ENCODE data around the gene DIAPH2.
"Not testable (repeated sequence)": the region's sequence is repeated elsewhere in the genome, so short reads cannot be mapped to it uniquely, and the experiment has no call there.

Gene DIAPH2

DNA sequence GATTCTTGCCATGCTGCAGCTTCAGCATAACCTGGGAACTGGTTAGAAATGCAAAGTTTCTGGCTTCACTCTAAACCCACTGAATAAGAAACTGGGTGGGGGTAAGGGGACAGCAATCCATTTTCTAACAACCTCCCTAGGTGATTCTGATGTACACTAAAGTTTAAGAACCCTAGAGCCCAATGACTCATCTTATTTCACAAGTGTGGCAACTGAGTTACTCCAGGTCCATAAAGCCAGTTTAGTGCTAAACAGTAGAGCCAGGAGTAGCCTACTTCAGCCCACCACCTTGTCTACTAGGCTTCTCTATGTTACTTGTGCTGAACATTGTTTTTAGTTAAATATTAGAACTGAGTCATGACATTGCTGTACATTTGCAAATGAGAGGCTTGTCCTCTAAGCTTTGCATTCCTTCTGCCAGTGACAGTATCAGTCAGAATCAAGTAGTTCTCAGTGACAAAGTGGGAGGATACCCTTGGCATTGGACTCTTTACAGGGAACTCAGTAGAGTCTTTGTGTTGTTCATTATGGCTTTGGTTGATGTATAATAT is 717.0 kb downstream of the DIAPH2 start:
- no peak for DNase-seq

DNA sequence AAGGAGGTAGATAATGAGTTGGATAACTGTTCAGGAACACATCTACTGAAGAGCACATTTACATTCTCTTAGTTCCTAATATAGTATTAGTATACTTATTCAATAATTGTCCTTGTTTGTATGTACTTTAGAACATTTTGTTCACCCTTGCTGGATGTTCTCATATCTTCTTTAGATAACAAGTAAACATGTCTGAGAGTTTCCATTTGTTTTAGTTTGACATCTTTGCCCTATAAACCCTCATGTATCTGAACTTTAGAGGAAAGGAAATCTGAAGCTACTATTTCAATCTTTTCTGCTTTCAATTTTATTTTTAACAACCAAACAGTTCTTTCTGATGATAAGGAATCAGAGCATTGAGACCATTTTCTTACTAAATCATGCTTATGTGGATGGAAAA is 717.7 kb downstream of the DIAPH2 start:
- no peak for DNase-seq

DNA sequence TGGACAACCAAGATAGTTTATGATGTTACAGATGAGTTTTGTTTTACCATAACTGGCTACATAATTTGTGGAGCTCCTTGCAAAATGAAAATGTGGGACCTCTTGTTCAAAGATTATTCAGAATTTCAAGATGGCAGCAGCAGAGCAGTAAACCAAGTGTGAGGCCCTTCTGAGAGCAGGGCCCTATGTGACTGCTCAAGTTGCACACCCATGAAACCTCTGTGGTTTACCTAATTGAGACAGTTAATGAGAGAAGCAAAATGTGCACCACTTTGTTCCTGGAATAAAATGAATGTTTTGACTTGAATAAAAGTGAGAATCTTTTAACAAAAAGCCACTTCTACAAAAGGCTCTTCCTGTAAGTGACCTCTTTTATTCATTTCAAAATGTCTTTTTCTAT is 718.3 kb downstream of the DIAPH2 start:
- DNase-seq = no peak

DNA sequence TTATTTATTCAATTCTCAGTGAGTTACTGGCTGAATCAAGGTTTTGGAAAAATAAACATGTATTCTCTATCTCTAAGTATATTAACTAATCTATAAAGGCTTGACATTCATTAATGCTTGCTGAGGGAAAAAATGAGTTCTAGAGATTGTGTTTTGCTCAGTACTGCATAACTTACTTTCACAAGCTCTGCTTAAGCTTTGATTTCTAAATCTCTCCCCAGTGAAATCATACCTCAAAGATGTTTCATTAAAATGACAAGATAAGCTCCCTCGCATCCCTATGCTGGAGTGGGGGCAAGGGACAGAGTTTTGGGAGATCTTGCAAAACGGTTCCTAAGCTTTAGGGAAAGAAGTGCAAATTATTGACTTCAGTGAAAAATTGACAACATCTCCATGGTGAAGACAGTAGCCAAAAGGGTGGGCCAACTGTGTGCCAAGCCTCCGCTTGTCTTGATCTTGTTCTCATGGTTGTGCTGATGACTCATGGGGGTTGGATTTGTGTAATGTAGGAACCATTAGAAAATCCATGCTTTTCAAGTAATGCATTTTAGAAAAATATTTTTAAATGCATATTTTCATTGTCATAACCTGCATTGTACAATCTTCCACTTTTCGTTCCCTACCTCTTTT is 720.5 kb downstream of the DIAPH2 start:
- no peak for DNase-seq

DNA sequence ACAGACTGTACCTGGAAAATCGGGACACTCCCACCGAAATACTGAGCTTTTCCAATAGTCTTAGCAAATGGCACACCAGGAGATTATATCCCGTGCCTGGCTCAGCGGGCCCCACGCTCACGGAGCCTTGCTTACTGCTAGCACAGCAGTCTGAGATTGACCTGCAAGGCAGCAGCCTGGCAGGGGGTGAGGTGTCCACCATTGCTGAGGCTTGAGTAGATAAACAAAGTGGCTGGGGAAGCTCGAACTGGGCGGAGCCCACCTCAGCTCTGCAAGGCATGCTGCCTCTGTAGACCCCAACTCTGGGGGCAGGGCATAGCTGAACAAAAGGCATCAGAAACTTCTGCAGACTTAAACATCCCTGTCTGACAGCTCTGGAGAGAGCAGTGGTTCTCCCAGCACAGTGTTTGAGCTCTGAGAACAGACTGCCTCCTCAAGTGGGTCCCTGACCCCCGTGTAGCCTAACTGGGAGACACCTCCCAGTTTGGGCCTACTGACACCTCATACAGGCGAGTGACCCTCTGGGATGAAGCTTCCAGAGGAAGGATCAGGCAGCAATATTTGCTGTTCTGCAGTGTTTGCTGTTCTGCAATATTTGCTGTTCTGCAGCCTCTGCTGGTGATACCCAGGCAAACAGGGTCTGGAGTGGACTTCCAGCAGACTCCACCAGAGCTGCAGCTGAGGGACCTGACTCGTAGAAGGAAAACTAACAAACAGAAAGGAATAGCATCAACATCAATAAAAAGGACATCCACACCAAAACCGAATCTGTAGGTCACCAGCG is 725.2 kb downstream of the DIAPH2 start:
- not testable (repeated sequence) for DNase-seq

DNA sequence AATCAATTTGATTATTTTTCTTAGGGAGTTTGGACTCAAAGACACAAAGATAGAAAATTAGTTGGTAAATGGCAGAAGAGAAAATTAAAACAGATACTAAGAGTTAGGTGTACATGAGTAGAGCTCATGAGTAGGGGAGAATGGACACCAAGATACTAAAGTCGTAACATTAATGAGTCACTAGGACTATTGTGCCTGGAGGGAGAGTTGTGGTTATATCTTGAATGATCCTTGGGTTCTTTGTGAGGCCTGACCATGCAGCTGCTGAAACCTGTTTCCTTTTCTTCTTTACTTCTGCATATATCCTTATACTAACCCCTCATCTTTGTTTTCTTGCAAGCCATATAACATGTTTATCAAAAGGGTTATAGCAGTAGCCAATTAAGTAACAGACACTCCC is 731.8 kb downstream of the DIAPH2 start:
- DNase-seq = no peak

DNA sequence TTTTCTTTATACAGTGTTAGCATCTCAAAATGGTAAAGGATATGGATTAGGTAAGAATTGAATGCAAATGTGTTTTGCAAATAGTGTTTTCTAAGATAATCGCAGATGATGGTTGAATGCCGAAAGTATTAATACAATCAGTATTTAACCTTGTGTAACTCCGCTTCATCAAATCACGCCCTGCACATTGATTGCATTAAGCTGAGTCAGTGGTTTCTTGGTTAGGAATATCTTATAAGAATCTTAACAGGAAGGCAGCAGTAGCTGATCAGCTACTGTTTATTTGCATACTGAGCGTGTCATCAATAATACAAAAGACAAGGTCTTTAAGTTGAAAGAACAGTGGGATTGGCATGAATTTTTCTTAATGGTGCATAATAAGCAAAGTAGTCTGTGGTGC is 744.5 kb downstream of the DIAPH2 start:
- DNase-seq = no peak

DNA sequence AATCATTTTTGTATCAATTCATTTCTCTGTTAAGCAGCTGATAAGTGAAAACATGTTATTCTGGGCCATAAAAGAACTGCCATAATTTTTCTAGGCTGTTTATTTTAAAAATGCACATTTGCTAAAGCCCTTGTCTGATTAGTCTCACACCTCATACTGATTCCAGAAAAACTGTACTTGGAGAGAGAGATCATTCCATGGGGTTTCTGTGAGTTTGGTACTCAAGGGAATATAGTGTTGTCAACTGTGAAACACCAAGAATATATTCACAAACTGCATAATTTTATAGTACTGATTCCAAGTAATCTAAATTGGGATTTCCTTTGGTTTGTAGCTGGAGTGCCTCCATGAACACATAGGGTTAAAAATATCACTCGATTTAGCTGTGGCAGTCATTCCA is 746.6 kb downstream of the DIAPH2 start:
- no peak for DNase-seq

DNA sequence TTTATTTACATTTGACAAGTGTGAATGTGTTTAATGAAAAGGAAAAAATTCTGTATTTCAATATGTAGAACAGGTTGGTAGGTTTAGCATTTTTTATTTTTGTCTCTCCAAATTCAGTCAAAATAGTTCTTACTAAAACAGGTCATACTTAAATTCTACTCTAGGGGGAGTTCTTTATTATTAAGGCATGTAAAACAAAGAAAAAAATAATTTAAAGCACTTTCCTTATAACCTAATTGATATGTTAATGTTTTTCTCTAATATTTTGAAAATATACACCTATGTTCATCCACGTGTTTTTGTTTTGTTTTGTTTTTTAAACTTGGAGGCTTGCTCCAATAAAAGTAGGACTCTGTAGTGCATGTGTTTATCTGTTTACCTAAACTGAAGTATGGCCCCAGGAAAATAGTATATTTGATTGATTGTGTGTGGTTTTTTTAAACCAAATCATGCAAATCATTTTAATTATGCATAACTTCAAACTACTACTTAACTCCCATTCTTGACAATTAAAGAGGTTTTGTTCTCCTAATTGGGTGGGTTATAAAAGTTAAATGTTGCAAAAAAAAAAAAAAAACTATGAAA is 761.7 kb downstream of the DIAPH2 start:
- no peak for DNase-seq

DNA sequence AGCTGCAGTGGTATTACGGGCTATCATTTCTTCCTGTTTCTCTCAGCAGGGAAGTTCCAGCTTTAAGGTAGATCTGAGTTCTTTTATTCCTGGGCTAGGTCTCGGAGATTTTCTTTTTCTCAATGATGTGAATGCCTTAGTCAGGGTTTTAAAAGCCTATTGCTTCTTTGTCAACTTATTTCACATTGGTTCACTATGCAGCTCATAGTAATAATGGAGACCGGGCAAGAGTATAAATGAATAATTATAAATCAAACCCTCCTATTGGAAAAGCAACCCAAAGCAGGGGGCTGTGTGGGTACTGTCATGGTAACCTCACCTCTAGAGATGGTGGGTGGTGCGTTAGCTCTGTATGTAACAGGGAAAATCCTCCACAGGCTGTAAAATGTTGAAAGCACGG is 762.7 kb downstream of the DIAPH2 start:
- no peak for DNase-seq

DNA sequence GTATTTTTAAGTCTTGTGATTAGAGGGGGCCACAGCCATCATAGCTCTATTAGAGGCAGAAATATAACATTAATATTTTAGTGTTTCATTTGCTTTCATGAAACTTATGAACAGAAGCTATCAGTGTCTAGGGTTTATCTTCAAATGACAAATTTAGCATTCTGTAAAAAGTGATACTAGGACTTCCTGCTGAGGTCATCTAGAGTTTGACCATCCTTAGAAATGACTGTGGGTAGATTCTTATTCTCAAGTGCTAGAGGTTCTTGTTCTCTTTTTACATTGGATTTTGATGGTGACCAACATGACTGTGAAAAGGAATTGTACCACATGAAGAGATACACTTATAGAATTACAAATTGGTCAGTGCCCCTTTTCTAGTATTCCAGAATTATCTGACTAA is 767.6 kb downstream of the DIAPH2 start:
- DNase-seq = no peak

DNA sequence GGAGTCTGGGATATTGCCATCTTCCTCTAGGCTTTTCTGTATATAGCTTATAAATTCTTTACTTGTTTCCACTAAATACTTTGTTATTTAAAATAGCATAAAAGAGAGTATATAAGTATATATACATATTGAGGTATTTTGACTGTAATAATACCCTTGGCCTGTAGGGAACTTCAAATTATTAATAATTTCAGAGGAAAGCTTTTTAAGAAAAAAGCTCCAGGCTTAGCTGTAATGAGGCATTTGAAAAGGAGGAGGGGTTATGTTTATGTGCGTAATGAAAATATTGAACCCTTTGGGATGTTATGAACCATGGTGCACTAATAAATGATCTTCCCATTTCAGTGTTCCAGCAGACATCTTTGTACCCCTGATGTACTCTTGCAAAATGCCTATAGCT is 777.1 kb downstream of the DIAPH2 start:
- DNase-seq = no peak

DNA sequence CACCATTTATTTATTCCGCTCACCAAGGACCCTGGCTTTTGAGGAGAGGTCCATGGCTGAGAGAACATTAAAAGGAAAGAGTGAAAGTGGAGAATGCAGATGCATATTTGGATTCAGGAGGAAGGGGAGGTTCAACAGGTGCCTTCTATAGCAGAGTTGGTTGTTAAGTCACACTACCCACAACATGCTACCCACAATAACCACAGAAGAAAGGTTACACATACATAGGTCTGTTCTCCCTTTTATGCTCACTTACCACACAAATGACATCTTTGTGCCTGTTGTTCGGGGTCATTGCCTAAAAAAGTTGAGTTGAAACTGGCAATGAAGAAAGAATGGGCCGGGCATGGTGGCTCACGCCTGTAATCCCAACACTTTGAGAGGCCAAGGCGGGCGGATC is 786.4 kb downstream of the DIAPH2 start:
- no peak for DNase-seq

DNA sequence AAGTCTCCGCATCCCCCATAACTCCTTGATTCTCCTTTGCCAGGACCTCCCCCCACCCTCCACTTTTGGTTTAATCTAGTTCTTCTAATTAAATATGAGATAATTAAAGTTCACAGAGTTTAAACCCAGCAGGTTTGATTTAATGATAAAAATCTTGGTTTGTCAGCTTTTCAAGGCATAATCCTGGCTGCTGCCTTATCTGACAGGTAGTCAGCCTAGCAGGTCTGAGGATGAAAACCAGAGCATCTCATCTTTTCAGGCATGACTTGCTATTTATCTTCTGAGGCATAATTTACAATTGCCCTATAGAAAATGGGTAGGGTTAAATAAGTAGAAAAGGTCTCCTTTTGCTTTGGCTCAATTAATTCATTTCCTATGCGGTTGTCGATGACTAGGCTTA is 790.3 kb downstream of the DIAPH2 start:
- DNase-seq = no peak

DNA sequence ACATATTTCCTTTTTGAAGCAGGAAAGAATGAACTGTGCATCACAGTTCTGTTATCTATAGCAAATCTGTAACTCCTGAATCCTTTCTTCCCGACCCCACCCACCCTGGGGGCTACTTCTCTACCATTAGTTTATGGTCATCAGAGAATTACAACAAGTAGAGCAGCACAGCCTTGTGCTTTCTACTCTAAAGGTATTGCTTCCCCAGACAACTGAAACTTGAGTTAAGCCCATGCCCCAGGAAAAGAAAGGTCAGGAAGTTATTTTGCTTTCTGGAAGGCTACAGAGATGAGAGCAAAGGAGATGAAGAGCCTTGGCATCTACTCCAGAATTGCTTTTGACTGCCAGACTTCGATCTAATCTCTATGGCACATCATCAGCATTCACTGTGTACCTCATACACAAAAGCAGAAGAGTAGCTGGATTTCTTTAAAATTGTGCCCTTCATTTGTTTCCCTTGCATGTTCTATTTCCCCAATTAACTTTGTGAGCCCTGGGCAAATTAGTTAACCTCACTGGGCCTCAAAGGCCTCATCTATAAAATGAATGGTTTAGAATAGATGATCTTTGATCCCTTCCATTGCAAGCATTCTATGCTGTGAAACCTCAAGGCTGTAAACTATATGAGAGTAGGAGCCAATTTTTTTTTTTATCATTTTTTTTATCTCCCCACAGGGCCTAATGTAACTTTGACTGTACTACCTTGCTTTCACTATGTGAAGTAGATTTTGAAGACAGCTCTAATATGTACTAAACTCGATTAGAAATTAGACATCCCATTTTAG is 794.7 kb downstream of the DIAPH2 start:
- no peak for DNase-seq

DNA sequence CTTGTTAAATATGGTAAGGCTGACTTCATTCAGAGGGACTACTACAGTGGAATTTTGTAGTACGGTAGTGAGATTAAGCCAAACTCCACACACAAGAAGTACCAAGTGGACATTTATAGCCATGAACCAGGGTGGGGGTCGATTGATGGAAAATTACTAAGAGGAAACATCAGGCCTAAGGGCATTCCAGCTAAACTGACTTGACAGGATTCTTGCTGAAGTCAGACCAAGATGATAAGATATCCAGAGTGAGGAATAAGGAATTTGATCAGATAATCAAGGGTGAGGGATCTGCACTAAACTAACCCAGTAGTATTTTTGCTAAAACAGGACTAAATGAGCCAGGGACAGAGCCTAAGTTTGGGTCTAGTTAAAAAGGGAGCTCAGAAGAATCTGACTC is 796.6 kb downstream of the DIAPH2 start:
- DNase-seq = no peak

DNA sequence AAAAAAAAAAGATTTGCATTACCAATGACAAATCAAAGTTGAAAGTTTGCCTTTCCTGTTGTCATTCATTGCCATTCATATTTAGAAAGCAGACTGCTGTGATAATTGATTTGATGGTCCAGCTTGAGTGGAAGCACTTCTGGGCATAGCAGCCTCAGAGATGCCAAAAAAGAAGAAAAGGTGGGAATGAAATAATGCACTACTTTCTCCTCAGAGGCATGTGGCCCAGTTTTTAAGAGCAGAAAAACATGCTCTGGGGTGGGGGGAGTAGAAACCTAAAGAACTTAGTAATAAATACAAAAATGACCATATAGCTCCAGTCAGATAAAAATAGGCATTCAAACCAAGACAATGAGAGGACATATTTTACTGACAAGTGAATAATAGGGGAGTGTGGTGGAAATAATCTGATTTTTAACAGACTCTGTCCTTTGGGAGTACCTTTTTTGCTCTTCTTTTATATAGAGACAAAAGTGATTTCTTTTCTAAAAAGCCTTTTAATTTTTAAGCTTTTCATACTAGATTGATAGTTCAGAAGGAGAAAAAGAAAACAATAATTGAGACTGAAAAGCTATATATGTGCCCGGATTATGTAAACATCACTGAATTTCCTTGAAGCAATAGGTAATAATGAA is 798.1 kb downstream of the DIAPH2 start:
- no peak for DNase-seq

DNA sequence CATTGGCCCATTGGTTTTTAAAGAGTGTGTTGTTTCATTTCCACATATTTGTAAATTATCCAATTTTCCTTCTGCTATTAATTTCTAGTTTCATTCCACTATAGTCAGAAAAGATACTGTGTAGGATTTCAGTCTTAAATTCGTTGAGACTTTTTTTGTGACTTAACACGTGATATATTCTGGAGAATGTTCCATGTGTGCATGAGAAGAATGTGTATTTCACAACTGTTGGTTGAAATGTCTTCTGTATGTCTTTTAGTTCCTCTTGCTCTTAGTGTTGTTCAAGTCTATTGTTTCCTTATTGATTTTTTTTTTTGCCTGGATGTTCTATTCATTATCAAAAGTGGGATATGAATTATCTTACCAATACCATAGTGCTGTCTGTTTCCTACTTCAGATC is 806.0 kb downstream of the DIAPH2 start:
- DNase-seq = no peak

DNA sequence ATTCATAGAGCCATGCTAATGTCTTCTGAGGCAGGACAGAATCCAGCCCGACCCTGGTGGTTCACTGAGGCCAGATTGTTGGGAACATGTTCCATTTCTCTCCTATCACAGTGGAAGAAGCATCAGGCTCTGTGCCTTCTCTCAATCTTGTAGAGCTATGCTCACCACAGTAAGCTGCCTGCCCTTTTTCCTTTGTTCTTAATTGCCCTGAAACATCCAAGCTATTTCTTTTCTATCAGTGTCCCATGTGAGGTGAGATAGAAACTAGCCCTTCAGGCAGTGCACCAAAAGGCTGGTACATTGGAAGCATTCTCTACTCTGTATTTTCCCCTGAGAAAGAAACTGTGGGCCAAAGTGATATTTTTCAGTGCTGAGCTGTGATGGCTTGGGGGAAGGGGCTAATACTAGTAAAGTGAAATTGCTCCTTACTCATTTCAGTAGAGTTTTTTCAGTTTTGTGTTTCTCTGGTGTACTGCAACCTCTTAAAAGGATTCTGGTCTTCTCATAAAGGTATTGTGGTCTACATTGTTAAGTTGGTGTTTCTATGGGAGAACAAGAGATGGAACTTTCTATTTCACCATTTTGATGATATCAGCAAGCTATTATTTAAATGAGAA is 810.2 kb downstream of the DIAPH2 start:
- no peak for DNase-seq

DNA sequence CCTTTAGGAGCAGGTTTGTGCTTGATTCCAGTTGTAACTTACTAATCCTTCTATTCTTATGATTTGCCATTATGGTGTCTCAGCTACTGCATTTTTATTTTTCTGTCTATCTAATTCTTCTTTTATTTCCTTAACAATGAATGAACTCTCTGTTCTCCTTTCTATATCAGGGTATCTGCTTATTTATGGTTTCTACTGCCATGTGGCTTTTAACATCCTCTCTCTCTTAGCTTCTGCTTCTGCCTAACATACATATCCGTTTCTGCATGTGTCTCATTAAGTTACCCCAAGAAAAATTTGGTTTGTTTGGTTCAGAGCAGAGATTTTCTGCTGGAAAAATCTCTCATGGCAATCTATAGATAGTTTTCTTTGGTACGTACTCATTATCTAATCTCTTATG is 813.5 kb downstream of the DIAPH2 start:
- DNase-seq = no peak

DNA sequence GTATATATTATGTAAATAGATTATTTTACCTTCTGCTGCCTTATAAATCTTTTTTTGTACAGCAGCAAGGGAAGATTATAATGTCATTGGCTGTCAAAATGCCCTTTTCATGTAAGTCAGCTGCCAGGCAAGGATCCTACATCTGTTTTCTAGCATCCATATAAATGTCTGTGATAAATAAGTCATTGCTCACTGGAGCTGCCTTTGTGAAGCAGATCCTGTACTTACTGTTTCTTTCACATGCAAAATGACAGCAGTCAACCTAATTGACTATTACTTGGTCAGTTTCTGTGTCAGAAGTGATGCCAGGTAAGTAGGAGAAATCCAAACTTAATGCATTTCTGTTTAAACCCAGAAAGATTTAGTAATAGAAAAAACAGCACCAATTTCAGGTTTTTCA is 819.8 kb downstream of the DIAPH2 start:
- no peak for DNase-seq

DNA sequence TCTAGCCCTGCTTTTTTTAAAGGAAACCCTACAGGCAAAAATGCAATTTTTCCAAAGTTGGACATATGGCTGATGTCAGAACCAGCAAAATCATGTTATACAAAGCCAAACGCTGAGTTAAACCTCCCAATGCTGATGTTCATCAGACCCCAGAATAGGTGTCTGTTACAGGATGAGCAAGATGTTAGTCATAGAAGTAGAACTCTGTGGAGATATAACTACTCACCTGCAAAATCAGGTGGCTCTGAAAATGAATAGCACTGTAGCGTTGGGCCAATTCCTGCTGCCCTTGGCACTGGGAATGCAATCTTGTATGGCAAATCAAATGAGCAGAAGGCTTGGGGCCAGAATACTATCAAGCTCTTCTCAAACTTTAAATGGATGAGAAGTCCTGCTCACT is 833.1 kb downstream of the DIAPH2 start:
- no peak for DNase-seq

All from activated gamma-delta T cell (primary cell).